Cardiac muscle cell (in vitro differentiated cells and primary cell): ENCODE measurements around the gene TLE4. TPM values are rescaled to one million over a fixed set of nuclear protein-coding genes. Genes with fewer than 3 reads are reported as not detected.

ENCODE experiments used
- DNase-seq, 2 donors: peaks; one replicate each; pipeline versions ENCODE4 v3.0.0 to v3.0.0-alpha.2; 2010 to 2017; ENCODE audit warnings: low read depth in 1 of 2, low spot score in 1 of 2
- H3K27ac ChIP-seq: fragments of 200-600 bp; sonication (generic); 2 replicates; pipeline ENCODE4 v1.5.1; 2016
- H3K27me3 ChIP-seq: fragments of 200-600 bp; sonication (generic); 2 replicates; pipeline ENCODE4 v1.6.0; 2016; ENCODE audit warnings: control low read depth
- H3K36me3 ChIP-seq: fragments of 200-600 bp; sonication (generic); 2 replicates; pipeline ENCODE4 v1.5.1; 2016; ENCODE audit warnings: control low read depth
- H3K4me1 ChIP-seq: fragments of 200-600 bp; sonication (generic); 2 replicates; pipeline ENCODE4 v1.8.1; 2017; ENCODE audit warnings: low read depth, mild to moderate bottlenecking, mixed run types
- H3K4me3 ChIP-seq: fragments of 200-600 bp; sonication (generic); 2 replicates; pipeline ENCODE4 v1.5.1; 2016; ENCODE audit warnings: mild to moderate bottlenecking
- H3K9me3 ChIP-seq: fragments of 200-600 bp; sonication (generic); 2 replicates; pipeline ENCODE4 v1.5.1; 2017; ENCODE audit warnings: low read depth, mild to moderate bottlenecking, control low read depth
- CTCF ChIP-seq: IDR thresholded peaks from 2 replicates; pipeline ENCODE4 v1.5.1; 2012; ENCODE audit warnings: low read depth, mild to moderate bottlenecking, low read length
- polyA plus RNA-seq: library from polyadenylated mRNA; unstranded; fragments of >200 nt; fragmentation: Nextera tagmentation; extraction: Ambion mirVana; gene quantifications from 2 replicates; pipeline ENCODE4 v1.2.1, GENCODE V29; 2016
- total RNA-seq: library from RNA; depleted of rRNA; stranded (reverse); fragments of >200 nt; gene quantifications from 2 replicates; pipeline ENCODE4 v1.2.3, GENCODE V29; 2016

The TLE4 gene
- total and polyA plus RNA-seq, 2 experiments from 2014 or later = 9.1 to 11.9 TPM

GRCh38 chr9:79701651-79702050 is 129.9 kb downstream of the TLE4 start:
- Histone ChIP-seq H3K36me3 (no peaks in the 10 kb centered on the region), H3K27me3 (no peaks in the 10 kb centered on the region), H3K27ac (no peak overlapping the region), H3K4me1 (no peaks in the 10 kb centered on the region), H3K4me3 (no peak overlapping the region), H3K9me3 (no peaks in the 10 kb centered on the region)
- DNase-seq = no peak
- TF ChIP-seq CTCF = no peak

- no peak overlapping the region for H3K4me3 ChIP-seq
- no peaks in the 10 kb centered on the region for H3K36me3 ChIP-seq
- H3K27ac ChIP-seq = no peak overlapping the region
- no peaks in the 10 kb centered on the region for H3K9me3 ChIP-seq
- no peak for DNase-seq
- TF ChIP-seq CTCF = no peak
- no peaks in the 10 kb centered on the region for H3K4me1 ChIP-seq
- H3K27me3 ChIP-seq = no peaks in the 10 kb centered on the region
These were observed 133.9 kb downstream of the TLE4 start for GRCh38 chr9:79705704-79706103.

- no peak for DNase-seq
- no peaks in the 10 kb centered on the region for H3K9me3 ChIP-seq
- no peak overlapping the region for H3K4me3 ChIP-seq
- TF ChIP-seq CTCF = no peak
- no peaks in the 10 kb centered on the region for H3K27me3 ChIP-seq
- no peaks in the 10 kb centered on the region for H3K36me3 ChIP-seq
- H3K27ac ChIP-seq = no peak overlapping the region
- H3K4me1 ChIP-seq = no peaks in the 10 kb centered on the region
These were observed 134.7 kb downstream of the TLE4 start for GRCh38 chr9:79706512-79706911.

DNA sequence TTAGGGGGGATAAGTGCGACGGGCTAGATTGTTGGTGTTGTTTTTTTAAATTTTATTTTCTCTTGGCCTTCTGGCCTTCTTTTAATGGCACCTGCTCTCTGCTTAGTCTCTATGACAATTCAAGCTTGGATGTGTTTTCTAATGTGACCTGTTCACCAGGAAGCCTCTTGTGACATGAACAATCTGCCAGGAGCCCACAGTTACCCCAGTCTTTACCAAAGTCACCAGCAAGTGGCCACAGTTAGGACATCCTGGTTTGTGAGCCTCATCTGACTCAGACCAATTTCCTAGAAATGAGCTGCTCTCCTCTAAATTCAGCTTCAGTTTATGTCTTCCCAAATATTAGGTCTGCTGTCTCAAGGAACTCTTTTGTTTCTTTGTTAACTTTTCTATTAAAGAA is 135.8 kb downstream of the TLE4 start:
- Histone ChIP-seq H3K4me3 (no peak overlapping the region), H3K4me1 (no peaks in the 10 kb centered on the region), H3K36me3 (no peaks in the 10 kb centered on the region), H3K27me3 (no peaks in the 10 kb centered on the region), H3K9me3 (no peaks in the 10 kb centered on the region), H3K27ac (no peak overlapping the region)
- TF ChIP-seq CTCF = no peak
- DNase-seq = no peak

DNA sequence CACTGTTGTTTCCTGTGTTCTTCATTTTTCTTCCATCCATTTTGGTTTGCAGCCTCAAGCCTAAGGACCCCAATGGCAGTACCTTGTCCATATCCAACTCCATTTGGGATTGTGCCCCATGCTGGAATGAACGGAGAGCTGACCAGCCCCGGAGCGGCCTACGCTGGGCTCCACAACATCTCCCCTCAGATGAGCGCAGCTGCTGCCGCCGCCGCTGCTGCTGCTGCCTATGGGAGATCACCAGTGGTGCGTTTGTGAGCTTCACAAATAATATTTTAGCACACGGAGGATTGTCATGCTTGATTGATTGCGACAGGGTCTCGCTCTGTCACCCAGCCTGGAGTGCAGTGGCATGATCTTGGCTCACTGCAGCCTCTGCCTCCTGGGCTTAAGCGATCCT is 136.8 kb downstream of the TLE4 start:
- no peak for TF ChIP-seq CTCF
- Histone ChIP-seq H3K27me3 (no peaks in the 10 kb centered on the region), H3K4me1 (no peaks in the 10 kb centered on the region), H3K36me3 (no peaks in the 10 kb centered on the region), H3K27ac (no peak overlapping the region), H3K9me3 (no peaks in the 10 kb centered on the region), H3K4me3 (no peak overlapping the region)
- DNase-seq = no peak
